ENCODE results near the gene SLC37A1.

The SLC37A1 gene

GRCh38 chr21:42574234-42575027, 60.8 kb downstream of the SLC37A1 start:
- DNase-seq (ENCODE audit: low read depth, low spot score) = no peak

- no peak for DNase-seq (ENCODE audit: low read depth, low spot score)
Observed at GRCh38 chr21:42575111-42575510, 61.5 kb downstream of the SLC37A1 start.

GRCh38 chr21:42576639-42577038, 63.0 kb downstream of the SLC37A1 start:
- no peak for DNase-seq (ENCODE audit: low read depth, low spot score)

- no peak for DNase-seq (ENCODE audit: low read depth, low spot score)
Observed at GRCh38 chr21:42578034-42578433, 64.4 kb downstream of the SLC37A1 start.

- no peak for DNase-seq (ENCODE audit: low read depth, low spot score)
Observed at GRCh38 chr21:42578761-42579415, 65.2 kb downstream of the SLC37A1 start.

GRCh38 chr21:42579456-42580075, 65.9 kb downstream of the SLC37A1 start:
- DNase-seq (ENCODE audit: low read depth, low spot score) = no peak

GRCh38 chr21:42580076-42580792, 66.6 kb downstream of the SLC37A1 start:
- DNase-seq (ENCODE audit: low read depth, low spot score) = no peak

- no peak for DNase-seq (ENCODE audit: low read depth, low spot score)
Observed at GRCh38 chr21:42580793-42581321, 67.2 kb downstream of the SLC37A1 start.

- DNase-seq (ENCODE audit: low read depth, low spot score) = no peak
Observed at GRCh38 chr21:42581336-42581992, 67.8 kb downstream of the SLC37A1 start.

GRCh38 chr21:42581993-42582786, 68.5 kb downstream of the SLC37A1 start:
- DNase-seq (ENCODE audit: low read depth, low spot score) = no peak

GRCh38 chr21:42582787-42583476, 69.3 kb downstream of the SLC37A1 start:
- no peak for DNase-seq (ENCODE audit: low read depth, low spot score)

- no peak for DNase-seq (ENCODE audit: low read depth, low spot score)
Observed at GRCh38 chr21:42583477-42584295, 70.0 kb downstream of the SLC37A1 start.

GRCh38 chr21:42584296-42584641, 70.6 kb downstream of the SLC37A1 start:
- no peak for DNase-seq (ENCODE audit: low read depth, low spot score)

- no peak for DNase-seq (ENCODE audit: low read depth, low spot score)
Observed at GRCh38 chr21:42585881-42586280, 72.2 kb downstream of the SLC37A1 start.

- DNase-seq (ENCODE audit: low read depth, low spot score) = no peak
Observed at GRCh38 chr21:42586406-42586805, 72.8 kb downstream of the SLC37A1 start.

- DNase-seq (ENCODE audit: low read depth, low spot score) = no peak
Observed at GRCh38 chr21:42587036-42587435, 73.4 kb downstream of the SLC37A1 start.

- DNase-seq (ENCODE audit: low read depth, low spot score) = no peak
Observed at GRCh38 chr21:42590431-42591131, 76.9 kb downstream of the SLC37A1 start.

- DNase-seq (ENCODE audit: low read depth, low spot score) = no peak
Observed at GRCh38 chr21:42591170-42591869, 77.7 kb downstream of the SLC37A1 start.

All from iPS DF 19.7 (cell line).